Testis (tissue), 3 donors: ENCODE measurements around the gene ZNF648. TPM values are rescaled to one million over a fixed set of nuclear protein-coding genes. Genes with fewer than 3 reads are reported as not detected.
A peak's percentile ranks its signal among the peaks of the same experiment; 100 is the strongest.
"Not testable (repeated sequence)": the region's sequence is repeated elsewhere in the genome, so short reads cannot be mapped to it uniquely, and the experiment has no call there.

Experiments used
- DNase-seq: peaks from one replicate; pipeline ENCODE4 v3.0.0-alpha.2; 2019
- H3K27ac ChIP-seq, 2 donors: fragments of 200-600 bp; sonication (generic); one replicate each; pipeline ENCODE4 v1.5.1; 2019
- H3K27me3 ChIP-seq: fragments of 200-600 bp; sonication (generic); one replicate; pipeline ENCODE4 v1.5.1; 2019
- H3K36me3 ChIP-seq: fragments of 200-600 bp; sonication (generic); one replicate; pipeline ENCODE4 v1.5.1; 2017; ENCODE audit warnings: low read depth; ENCODE audit errors: missing control alignments
- H3K4me1 ChIP-seq: fragments of 200-600 bp; sonication (generic); one replicate; pipeline ENCODE4 v1.5.1; 2019
- H3K4me3 ChIP-seq, 2 donors: fragments of 200-600 bp; sonication (generic); one replicate each; pipeline ENCODE4 v1.5.1; 2017 to 2019
- H3K9me3 ChIP-seq: fragments of 200-600 bp; sonication (generic); one replicate; pipeline ENCODE4 v1.5.1; 2017
- CTCF ChIP-seq, 3 experiments: fragments of 450-650 bp in 2 of 3; fragments of 200-600 bp in 1 of 3; sonication (generic) in 1 of 3; IDR thresholded peaks; one replicate each; pipeline ENCODE4 v1.5.1; 2016 to 2019; ENCODE audit warnings: antibody characterized with exemption in 3 of 3, mild to moderate bottlenecking in 2 of 3, moderate library complexity in 1 of 3
- POLR2A ChIP-seq: fragments of 450-650 bp; IDR thresholded peaks from one replicate; pipeline ENCODE4 v1.6.1; 2017; ENCODE audit warnings: antibody characterized with exemption, mild to moderate bottlenecking, moderate library complexity
- WGBS, 2 donors: methylation state at CpG; one replicate each; pipeline ENCODE4 v1.1.5; 2018; 5-methylcytosine and 5-hydroxymethylcytosine counted together
- intact Hi-C: fragments of 100-400 bp; cut with DNase I; formaldehyde crosslinking; loops from one replicate; pipeline ENCODE4 v1.15.1; 2023; ENCODE audit warnings: low total_unique reads
- polyA plus RNA-seq: library from polyadenylated mRNA; stranded (reverse); fragments of 350-450 nt; fragmentation: Illumina TruSeq; extraction: RNeasy Lipid Tissue Mini Kit (QIAGEN cat#74804); gene quantifications from one replicate; pipeline ENCODE4 v1.2.3, GENCODE V29; 2014; ENCODE audit warnings: low read depth, low replicate concordance; ENCODE audit not compliant: insufficient read depth
- total RNA-seq, 2 donors: library from RNA; depleted of rRNA; stranded (reverse); fragments of >200 nt; gene quantifications; one replicate each; pipeline ENCODE4 v1.2.3, GENCODE V29; 2016

ZNF648 gene
- total and polyA plus RNA-seq, 3 donors from 2014 or later: 0.91 to 5.0 (median 3.8) TPM

GRCh38 chr1:182029002-182029378 lies 32.5 kb downstream of the ZNF648 start:
- Histone ChIP-seq H3K9me3 (no peaks in the 10 kb centered on the region), H3K36me3 (no peaks in the 10 kb centered on the region), H3K27ac (peak overlapping the region; percentile 91 to 95), H3K4me1 (peaks cover 4% of the 10 kb centered on the region), H3K4me3 (peak overlapping the region; percentile 71 to 76), H3K27me3 (no peaks in the 10 kb centered on the region)
- intact Hi-C loops: no loop called here
- 0 to 4% methylated on average over 2 of the region's 2 CpGs for WGBS, 2 donors
- DNase-seq: no peak
- TF ChIP-seq POLR2A: no peak
- no peak for TF ChIP-seq CTCF (IDR thresholded peaks at IDR 0.05)

- H3K9me3 ChIP-seq: no peaks in the 10 kb centered on the region
- intact Hi-C loops: no loop called here
- TF ChIP-seq POLR2A (no peak), CTCF (IDR thresholded peaks at IDR 0.05) (no peak)
These were observed 46.2 kb downstream of the ZNF648 start for GRCh38 chr1:182015360-182015759.

GRCh38 chr1:182010800-182011370 lies 50.6 kb downstream of the ZNF648 start:
- intact Hi-C loops, H3K27me3 ChIP-seq, H3K9me3 ChIP-seq, H3K36me3 ChIP-seq, DNase-seq, H3K27ac ChIP-seq, H3K4me1 ChIP-seq: not testable (repeated sequence)
- H3K4me3 ChIP-seq: peak overlapping the region in 1 of 2 donors; percentile 29
- 82 to 86% methylated on average over 12 to 30 of the region's 37 CpGs for WGBS, 2 donors

More at GRCh38 chr1:182015360-182015759, 46.2 kb downstream of the ZNF648 start:
- no peaks in the 10 kb centered on the region for H3K36me3 ChIP-seq
- H3K4me1 ChIP-seq: no peaks in the 10 kb centered on the region
- H3K27me3 ChIP-seq: no peaks in the 10 kb centered on the region
- H3K4me3 ChIP-seq: no peak overlapping the region
- WGBS, 2 donors: 80 to 86% methylated on average over 2 of the region's 2 CpGs
- H3K27ac ChIP-seq: no peak overlapping the region
- DNase-seq: no peak

DNA sequence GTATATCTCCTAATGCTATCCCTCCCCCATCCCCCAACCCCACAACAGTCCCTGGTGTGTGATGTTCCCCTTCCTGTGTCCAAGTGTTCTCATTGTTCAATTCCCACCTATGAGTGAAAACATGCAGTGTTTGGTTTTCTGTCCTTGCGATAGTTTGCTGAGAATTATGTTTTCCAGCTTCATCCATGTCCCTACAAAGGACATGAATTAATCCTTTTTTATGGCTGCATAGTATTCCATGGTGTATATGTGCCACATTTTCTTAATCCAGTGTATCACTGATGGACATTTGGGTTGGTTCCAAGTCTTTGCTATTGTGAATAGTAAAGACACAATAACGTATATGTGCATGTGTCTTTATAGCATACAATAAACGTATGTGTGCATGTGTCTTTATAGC lies 56.1 kb downstream of the ZNF648 start:
- H3K36me3 ChIP-seq, DNase-seq, intact Hi-C loops, H3K4me1 ChIP-seq, H3K9me3 ChIP-seq, H3K27me3 ChIP-seq, H3K27ac ChIP-seq, H3K4me3 ChIP-seq: not testable (repeated sequence)
- 92 to 95% methylated on average over 3 of the region's 3 CpGs for WGBS, 2 donors

DNA sequence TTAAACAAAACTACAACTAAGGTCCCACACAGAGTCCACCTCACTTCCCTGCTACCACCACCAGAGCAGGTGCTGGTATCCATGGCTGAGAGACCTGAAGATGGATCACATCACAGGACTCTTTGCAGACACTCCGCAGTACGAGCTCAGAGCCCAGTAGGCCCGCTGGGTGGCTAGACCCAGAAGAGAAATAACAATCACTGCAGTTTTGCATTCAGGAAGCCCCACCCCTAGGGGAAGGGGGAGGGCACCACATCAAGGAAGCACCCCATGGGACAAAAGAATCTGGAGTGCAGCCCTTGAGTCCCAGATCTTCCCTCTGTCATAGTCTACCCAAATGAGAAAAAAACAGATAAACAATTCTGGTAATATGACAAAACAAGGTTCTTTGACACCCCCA lies 56.9 kb downstream of the ZNF648 start:
- no peaks in the 10 kb centered on the region for H3K36me3 ChIP-seq
- TF ChIP-seq CTCF (IDR thresholded peaks at IDR 0.05) (no peak), POLR2A (no peak)
- peak overlapping the region in 1 of 2 donors; percentile 36 for H3K4me3 ChIP-seq
- no peaks in the 10 kb centered on the region for H3K4me1 ChIP-seq
- H3K9me3 ChIP-seq: no peaks in the 10 kb centered on the region
- H3K27ac ChIP-seq: no peak overlapping the region
- no peaks in the 10 kb centered on the region for H3K27me3 ChIP-seq
- intact Hi-C loops: no loop called here
- WGBS, 2 donors: 68 to 83% methylated on average over 3 of the region's 3 CpGs
- DNase-seq: no peak
